HUES6 (cell line): ENCODE data around the gene CITED2.
"Not testable (repeated sequence)": the region's sequence is repeated elsewhere in the genome, so short reads cannot be mapped to it uniquely, and the experiment has no call there.

Source experiments
- H3K27ac ChIP-seq: 2 replicates; pipeline ENCODE4 v1.7.0; 2013; ENCODE audit warnings: low read depth, mild to moderate bottlenecking, low read length, inconsistent platforms
- H3K27me3 ChIP-seq: 2 replicates; pipeline ENCODE4 v1.6.1; 2013; ENCODE audit warnings: low read length; ENCODE audit not compliant: control insufficient read depth, insufficient read depth
- H3K36me3 ChIP-seq: 2 replicates; pipeline ENCODE4 v1.6.1; 2013; ENCODE audit warnings: low read length; ENCODE audit not compliant: control insufficient read depth, insufficient read depth
- H3K4me1 ChIP-seq: 2 replicates; pipeline ENCODE4 v1.6.1; 2013; ENCODE audit warnings: low read length; ENCODE audit not compliant: control insufficient read depth, insufficient read depth
- H3K4me3 ChIP-seq: 2 replicates; pipeline ENCODE4 v1.5.1; 2013; ENCODE audit warnings: low read depth, low read length
- H3K9ac ChIP-seq: one replicate; pipeline ENCODE4 v1.6.1; 2013; ENCODE audit warnings: mild to moderate bottlenecking, low read length
- H3K9me3 ChIP-seq: 2 replicates; pipeline ENCODE4 v1.6.1; 2013; ENCODE audit warnings: low read depth, low read length; ENCODE audit not compliant: control insufficient read depth, insufficient read depth

Gene CITED2

DNA sequence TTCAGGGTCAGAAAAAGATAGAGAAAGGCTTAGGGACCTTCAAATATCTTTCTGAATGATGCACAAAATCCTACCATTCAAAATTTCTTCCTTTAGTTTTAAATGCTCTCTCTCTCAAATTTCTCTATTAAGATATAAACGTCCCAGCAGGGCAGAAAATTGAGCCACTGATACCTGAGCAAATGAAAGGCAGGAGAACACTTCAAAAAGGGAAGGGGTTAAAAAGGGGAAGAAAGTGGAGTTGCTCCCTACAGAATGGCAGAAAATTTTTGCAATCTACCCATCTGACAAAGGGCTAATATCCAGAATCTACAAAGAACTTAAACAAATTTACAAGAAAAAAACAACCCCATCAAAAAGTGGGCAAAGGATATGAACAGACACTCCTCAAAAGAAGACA, 11.3 kb downstream of the CITED2 start:
- not testable (repeated sequence) for H3K27me3 ChIP-seq, H3K9me3 ChIP-seq, H3K36me3 ChIP-seq, H3K4me3 ChIP-seq, H3K27ac ChIP-seq, H3K9ac ChIP-seq
- peaks cover 11% of the 10 kb centered on the region for H3K4me1 ChIP-seq

DNA sequence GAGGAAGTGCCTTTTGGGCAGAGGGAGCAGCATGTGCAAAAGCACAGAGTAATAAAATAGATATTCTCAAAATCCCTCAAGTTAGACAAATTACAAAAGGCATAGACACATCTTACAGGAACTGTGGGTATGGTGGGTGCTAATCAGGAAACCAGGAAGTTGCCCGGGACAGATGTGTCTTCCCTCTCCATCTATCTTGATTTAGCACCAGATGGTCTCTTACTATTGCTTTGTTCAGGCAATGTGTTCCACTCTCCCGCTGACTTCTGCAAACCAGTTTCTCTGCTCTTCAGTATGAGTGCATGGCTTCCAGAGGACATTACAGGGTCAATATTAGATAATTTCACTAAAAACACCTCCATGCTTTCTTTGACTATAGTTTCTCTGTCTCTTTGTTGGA, 13.2 kb downstream of the CITED2 start:
- H3K27ac ChIP-seq: no peak overlapping the region
- H3K9me3 ChIP-seq: no peaks in the 10 kb centered on the region
- no peak overlapping the region for H3K4me3 ChIP-seq
- no peaks in the 10 kb centered on the region for H3K36me3 ChIP-seq
- H3K27me3 ChIP-seq: no peaks in the 10 kb centered on the region
- H3K4me1 ChIP-seq: no peaks in the 10 kb centered on the region
- H3K9ac ChIP-seq: no peak overlapping the region

DNA sequence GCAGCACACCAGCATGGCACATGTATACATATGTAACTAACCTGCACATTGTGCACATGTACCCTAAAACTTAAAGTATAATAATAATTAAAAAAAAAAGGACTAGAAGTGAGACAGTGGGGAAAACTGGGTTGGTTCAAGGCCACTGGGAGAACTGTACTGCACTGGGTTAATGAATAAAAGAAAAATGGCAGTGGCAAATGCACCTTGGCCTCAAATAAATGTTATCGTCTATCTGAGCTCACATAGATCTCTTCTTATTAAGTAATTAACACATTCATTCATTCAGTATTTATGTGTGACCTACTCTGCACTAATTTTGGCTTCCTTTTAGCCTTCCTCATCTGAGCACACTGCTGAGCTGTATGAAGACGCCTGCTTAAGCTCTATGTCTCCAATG, 17.5 kb downstream of the CITED2 start:
- Histone ChIP-seq H3K9ac (no peak overlapping the region), H3K27ac (no peak overlapping the region), H3K9me3 (no peaks in the 10 kb centered on the region), H3K4me1 (no peaks in the 10 kb centered on the region), H3K36me3 (no peaks in the 10 kb centered on the region), H3K27me3 (no peaks in the 10 kb centered on the region), H3K4me3 (no peak overlapping the region)

DNA sequence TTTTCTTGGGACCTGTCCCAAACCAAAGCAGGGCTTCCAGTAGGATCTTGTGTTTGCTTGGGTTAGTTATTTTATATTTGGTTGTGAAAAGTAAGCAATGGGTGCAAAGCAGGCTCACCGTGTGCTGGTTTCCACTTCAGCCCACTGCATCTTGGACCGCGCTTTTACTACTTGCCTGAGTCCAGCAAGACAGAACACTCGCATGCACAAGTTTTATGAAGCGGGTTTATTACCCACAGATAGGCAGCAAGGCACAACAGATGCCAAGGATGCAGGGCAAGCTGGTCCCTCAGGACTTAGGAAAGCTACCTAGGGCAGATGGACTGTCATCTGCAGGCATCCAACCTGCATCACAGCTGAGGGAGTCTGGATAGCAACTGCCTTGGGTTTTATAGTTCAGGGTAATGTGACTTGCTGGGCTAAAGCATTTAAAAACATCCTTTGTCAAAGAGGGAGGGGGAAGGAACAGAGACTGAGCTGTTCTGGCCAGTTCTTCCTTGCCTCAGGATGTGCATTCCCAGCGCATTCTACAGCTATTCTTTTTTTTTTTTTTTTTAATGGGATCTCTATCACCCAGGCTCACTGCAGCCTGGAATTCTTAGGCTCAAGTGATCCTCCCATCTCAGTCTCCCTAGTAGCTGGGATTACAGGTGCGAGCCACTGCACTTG, 18.5 kb downstream of the CITED2 start:
- no peak overlapping the region for H3K27ac ChIP-seq
- H3K27me3 ChIP-seq: no peaks in the 10 kb centered on the region
- no peak overlapping the region for H3K4me3 ChIP-seq
- no peak overlapping the region for H3K9ac ChIP-seq
- H3K36me3 ChIP-seq: no peaks in the 10 kb centered on the region
- no peaks in the 10 kb centered on the region for H3K4me1 ChIP-seq
- H3K9me3 ChIP-seq: no peaks in the 10 kb centered on the region

DNA sequence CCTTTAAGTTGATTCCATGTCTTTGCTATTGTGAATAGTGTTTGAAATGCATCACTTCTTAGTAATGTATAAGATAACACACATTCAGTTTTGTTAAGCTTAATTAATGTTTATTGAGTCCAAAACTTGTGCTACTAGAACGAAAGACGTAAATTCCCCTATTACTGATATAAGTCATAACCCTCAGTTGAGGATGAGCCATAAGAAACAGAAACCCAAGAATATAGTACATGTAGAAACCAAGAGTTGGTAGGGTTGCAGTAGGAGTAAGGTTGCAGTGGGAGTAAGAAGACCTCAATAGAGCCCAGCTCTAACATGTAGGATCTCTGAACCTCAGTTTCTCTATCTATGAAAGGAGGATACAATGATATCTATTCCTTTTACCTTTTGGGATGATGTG, 19.3 kb downstream of the CITED2 start:
- H3K4me1 ChIP-seq: no peaks in the 10 kb centered on the region
- H3K27me3 ChIP-seq: no peaks in the 10 kb centered on the region
- no peak overlapping the region for H3K4me3 ChIP-seq
- no peaks in the 10 kb centered on the region for H3K36me3 ChIP-seq
- no peak overlapping the region for H3K27ac ChIP-seq
- no peaks in the 10 kb centered on the region for H3K9me3 ChIP-seq
- H3K9ac ChIP-seq: no peak overlapping the region

DNA sequence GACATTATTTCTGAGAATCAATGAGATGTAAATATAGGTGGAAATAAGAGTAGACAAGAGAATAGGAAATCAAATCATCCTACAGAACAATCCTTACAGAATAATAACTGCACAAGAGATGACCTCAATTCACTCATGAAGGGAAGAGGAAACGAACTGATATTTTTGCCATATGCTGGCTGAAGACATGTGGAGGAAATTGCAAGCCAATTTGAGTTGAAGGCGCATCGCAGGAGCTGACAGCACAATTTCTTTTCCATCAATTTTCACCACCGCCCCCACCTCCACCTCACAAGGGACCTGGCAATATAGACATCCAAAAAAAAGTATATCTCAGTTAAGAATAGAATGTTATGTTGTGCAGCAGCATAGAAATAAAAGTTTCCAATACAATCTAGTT, 20.3 kb downstream of the CITED2 start:
- Histone ChIP-seq H3K27me3 (no peaks in the 10 kb centered on the region), H3K4me3 (no peak overlapping the region), H3K9me3 (no peaks in the 10 kb centered on the region), H3K36me3 (no peaks in the 10 kb centered on the region), H3K27ac (no peak overlapping the region), H3K9ac (no peak overlapping the region), H3K4me1 (no peaks in the 10 kb centered on the region)

DNA sequence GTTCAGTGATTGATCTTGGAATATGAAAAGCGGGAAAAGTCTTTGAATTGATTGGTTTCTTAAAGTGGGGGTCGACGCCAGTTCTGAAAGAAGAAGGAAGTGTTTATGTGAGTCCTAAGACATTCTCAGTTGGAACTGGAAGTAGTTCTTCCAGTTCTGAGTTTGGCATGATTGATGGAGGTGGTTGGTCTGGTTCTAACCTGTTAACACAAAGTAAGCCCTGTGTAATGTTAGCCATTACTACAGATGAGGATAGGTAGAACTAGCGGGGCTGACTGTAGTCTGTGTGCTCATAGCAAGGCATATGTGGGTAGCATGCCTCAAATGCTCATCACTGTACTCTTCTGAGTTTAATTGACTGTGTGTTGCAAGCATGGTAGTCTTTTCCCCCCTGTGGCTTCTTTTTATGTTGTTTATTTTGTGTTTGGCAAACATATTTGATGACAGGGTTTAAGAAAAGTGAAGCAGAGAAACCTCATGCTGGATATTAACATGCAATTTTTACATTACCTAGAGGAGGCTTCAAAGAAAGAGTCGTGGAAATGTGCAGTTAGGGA, 24.9 kb downstream of the CITED2 start:
- Histone ChIP-seq H3K9me3 (no peaks in the 10 kb centered on the region), H3K9ac (no peak overlapping the region), H3K27me3 (no peaks in the 10 kb centered on the region), H3K27ac (no peak overlapping the region), H3K36me3 (no peaks in the 10 kb centered on the region), H3K4me1 (peaks cover 5% of the 10 kb centered on the region; the same call in 1 of the 2 replicates), H3K4me3 (no peak overlapping the region)

DNA sequence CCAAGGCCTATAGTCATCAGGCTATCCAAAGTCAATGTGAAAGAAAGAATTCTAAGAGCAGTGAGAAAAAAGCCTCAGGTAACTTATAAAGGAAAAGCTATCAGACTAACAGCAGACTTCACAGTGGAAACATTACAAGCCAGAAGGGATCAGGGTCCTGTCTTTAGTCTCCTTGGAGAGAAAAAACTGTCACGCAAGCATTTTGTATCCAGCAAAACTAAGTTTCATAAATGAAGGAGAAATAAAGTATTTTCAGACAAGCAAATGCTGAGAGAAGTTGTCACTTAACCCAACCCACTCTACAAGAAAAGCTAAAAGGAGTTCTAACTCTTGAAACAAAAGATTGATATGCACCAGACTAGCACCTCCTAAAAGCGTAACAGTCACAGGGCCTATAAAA, 28.1 kb downstream of the CITED2 start:
- no peak overlapping the region for H3K27ac ChIP-seq
- H3K9ac ChIP-seq: no peak overlapping the region

DNA sequence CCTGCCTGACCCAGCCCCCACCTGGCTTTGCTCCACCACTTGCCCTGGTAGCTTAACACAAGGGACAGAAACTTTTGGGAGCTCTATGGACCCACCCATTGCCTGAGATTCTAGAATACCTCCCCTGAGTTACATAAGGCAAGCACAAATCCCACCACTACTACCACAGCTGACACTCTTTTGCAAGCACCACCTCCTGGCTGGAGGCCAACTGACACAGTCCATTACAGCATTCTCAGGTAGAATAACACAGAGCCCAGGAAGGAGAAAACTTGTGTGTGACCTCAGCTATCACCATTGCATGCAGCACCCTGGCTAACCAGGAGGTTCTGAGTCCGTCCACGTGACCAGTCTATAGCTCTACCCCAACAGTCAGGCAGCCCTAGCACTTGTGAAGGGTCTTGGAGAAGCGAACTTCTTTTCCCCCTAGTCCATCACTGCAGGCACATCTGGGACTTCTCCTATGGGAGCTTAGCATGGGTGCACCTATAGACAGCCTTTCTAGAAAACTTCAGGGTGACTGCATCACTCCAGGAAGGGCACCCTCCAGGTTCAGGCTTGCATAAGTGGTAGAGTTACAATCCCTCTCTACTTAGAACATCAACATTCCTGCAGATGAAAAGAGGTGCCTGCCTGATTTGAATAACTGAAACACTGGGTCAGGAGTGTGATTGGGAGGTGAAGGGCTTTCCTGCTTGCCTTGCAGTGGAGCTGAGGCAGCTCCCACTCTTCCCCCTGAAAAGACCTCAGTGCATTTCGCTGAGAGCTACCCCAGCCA, 30.1 kb downstream of the CITED2 start:
- Histone ChIP-seq H3K27ac (no peak overlapping the region), H3K36me3 (no peaks in the 10 kb centered on the region), H3K27me3 (no peaks in the 10 kb centered on the region), H3K4me1 (peaks cover 10% of the 10 kb centered on the region; the same call in 1 of the 2 replicates), H3K4me3 (no peak overlapping the region), H3K9me3 (no peaks in the 10 kb centered on the region), H3K9ac (no peak overlapping the region)

More for the DNA sequence above, 28.1 kb downstream of the CITED2 start:
- Histone ChIP-seq H3K4me1 (peaks cover 10% of the 10 kb centered on the region; the same call in 1 of the 2 replicates), H3K27me3 (no peaks in the 10 kb centered on the region), H3K9me3 (no peaks in the 10 kb centered on the region), H3K36me3 (no peaks in the 10 kb centered on the region), H3K4me3 (no peak overlapping the region)

DNA sequence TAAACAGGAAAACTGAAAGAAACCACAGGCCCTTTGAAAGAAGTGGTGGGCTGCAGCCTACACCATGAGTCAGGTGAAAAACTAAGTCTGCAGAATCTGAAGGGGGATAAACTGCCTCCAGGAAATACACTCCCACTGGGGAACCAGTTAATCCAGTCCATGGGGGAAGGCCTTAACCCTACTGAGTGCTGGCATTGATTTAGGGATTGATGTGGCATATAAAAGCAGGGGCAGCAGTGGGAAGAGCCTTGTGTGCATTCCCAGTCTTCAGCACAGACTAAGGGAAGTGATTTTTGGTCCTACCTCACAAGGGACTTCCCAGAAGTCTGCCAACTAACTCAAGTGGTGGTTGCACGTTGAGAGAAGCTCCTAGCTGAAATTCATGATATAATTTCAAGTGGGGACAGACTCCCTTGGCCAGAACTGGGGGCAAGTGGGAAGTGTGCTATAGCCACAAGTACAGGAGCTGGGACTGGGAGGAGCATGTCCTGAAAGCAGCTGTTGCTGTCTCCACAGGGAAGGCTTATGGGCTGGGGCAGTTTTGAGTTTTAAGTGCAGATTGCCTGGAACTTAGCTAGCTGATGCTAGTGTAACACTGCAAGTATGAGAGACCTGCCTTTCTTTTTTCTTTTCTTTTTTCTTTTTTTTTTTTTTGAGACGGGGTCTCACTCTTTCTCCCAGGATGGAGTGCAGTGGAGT, 31.2 kb downstream of the CITED2 start:
- Histone ChIP-seq H3K9me3 (no peaks in the 10 kb centered on the region), H3K9ac (no peak overlapping the region), H3K36me3 (no peaks in the 10 kb centered on the region), H3K27ac (no peak overlapping the region), H3K4me1 (peaks cover 10% of the 10 kb centered on the region; the same call in 1 of the 2 replicates), H3K27me3 (no peaks in the 10 kb centered on the region), H3K4me3 (no peak overlapping the region)

DNA sequence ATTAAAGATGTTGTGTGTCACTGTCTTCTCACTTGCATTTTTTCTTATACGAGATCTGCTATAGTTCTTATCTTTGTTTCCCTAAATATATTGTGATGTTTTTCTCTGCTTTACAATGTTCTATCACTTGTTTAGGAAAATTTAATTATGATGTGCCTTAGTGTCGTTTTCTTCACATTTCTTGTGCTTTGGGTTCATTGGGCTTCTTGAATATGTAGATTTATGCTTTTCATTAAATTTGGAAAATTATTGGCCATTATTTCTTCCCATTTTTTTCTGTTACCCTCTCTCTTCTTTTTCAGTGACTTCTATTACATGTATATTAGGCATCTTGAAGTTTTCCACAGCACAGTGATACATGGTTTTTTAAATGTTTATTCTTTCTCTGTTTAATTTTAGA, 33.4 kb downstream of the CITED2 start:
- Histone ChIP-seq H3K4me1 (peaks cover 10% of the 10 kb centered on the region; the same call in 1 of the 2 replicates), H3K9me3 (no peaks in the 10 kb centered on the region), H3K4me3 (no peak overlapping the region), H3K27ac (no peak overlapping the region), H3K36me3 (no peaks in the 10 kb centered on the region), H3K27me3 (no peaks in the 10 kb centered on the region), H3K9ac (no peak overlapping the region)
